Osteocyte (in vitro differentiated cells): ENCODE results near the gene HAUS3. TPM values are rescaled to one million over a fixed set of nuclear protein-coding genes. Genes with fewer than 3 reads are reported as not detected.
"Not testable (repeated sequence)": the region's sequence is repeated elsewhere in the genome, so short reads cannot be mapped to it uniquely, and the experiment has no call there.

Experiments
- DNase-seq: peaks from one replicate; pipeline ENCODE4 v3.0.0; 2021; ENCODE audit warnings: mixed read lengths; ENCODE audit not compliant: unreplicated experiment; ENCODE audit errors: extremely low spot score
- H3K27ac Mint-ChIP-seq: one replicate; pipeline ENCODE4 v1.8.0; 2021; ENCODE audit warnings: mild to moderate bottlenecking, mixed read lengths; ENCODE audit not compliant: unreplicated experiment
- H3K27me3 Mint-ChIP-seq: one replicate; pipeline ENCODE4 v1.8.0; 2021; ENCODE audit warnings: mixed read lengths; ENCODE audit not compliant: unreplicated experiment
- H3K36me3 Mint-ChIP-seq: one replicate; pipeline ENCODE4 v1.8.0; 2021; ENCODE audit warnings: mixed read lengths; ENCODE audit not compliant: unreplicated experiment
- H3K4me1 Mint-ChIP-seq: one replicate; pipeline ENCODE4 v1.8.0; 2021; ENCODE audit warnings: mixed read lengths; ENCODE audit not compliant: unreplicated experiment
- H3K4me3 Mint-ChIP-seq: one replicate; pipeline ENCODE4 v1.8.0; 2021; ENCODE audit warnings: mild to moderate bottlenecking, moderate library complexity, mixed read lengths; ENCODE audit not compliant: unreplicated experiment
- H3K9me3 Mint-ChIP-seq: one replicate; pipeline ENCODE4 v1.8.0; 2021; ENCODE audit warnings: mixed read lengths; ENCODE audit not compliant: unreplicated experiment
- CTCF ChIP-seq: fragments of 200-600 bp; sonication (generic); IDR thresholded peaks from 2 replicates; pipeline ENCODE4 v1.5.0; 2021; ENCODE audit warnings: antibody characterized with exemption, mild to moderate bottlenecking, moderate library complexity
- total RNA-seq: library from RNA; stranded (reverse); gene quantifications from 2 replicates; pipeline ENCODE4 v1.2.1, GENCODE V29; 2021

The HAUS3 gene
- total RNA-seq, 1 donor from 2014 or later: 10.2 TPM

- Mint-ChIP-seq H3K27ac (no peak overlapping the region), H3K27me3 (no peaks in the 10 kb centered on the region), H3K36me3 (peaks cover 1% of the 10 kb centered on the region), H3K4me3 (no peak overlapping the region), H3K9me3 (no peaks in the 10 kb centered on the region), H3K4me1 (no peaks in the 10 kb centered on the region)
- no peak for DNase-seq
- TF ChIP-seq CTCF: no peak
These were observed 15.7 kb downstream of the HAUS3 start for GRCh38 chr4:2226261-2226660.

GRCh38 chr4:2222838-2223237 is 19.1 kb downstream of the HAUS3 start:
- no peak for TF ChIP-seq CTCF
- Mint-ChIP-seq H3K4me3 (no peak overlapping the region), H3K27me3 (no peaks in the 10 kb centered on the region), H3K27ac (no peak overlapping the region), H3K4me1 (peaks cover 4% of the 10 kb centered on the region), H3K36me3 (peaks cover 1% of the 10 kb centered on the region), H3K9me3 (no peaks in the 10 kb centered on the region)
- no peak for DNase-seq

- H3K27ac Mint-ChIP-seq, H3K27me3 Mint-ChIP-seq, H3K4me3 Mint-ChIP-seq, H3K9me3 Mint-ChIP-seq, H3K36me3 Mint-ChIP-seq, DNase-seq, H3K4me1 Mint-ChIP-seq: not testable (repeated sequence)
These were observed 20.5 kb downstream of the HAUS3 start for GRCh38 chr4:2221378-2221777.

- peak; percentile 90 for DNase-seq
- peaks cover 1% of the 10 kb centered on the region for H3K36me3 Mint-ChIP-seq
- H3K27me3 Mint-ChIP-seq: no peaks in the 10 kb centered on the region
- H3K27ac Mint-ChIP-seq: no peak overlapping the region
- H3K9me3 Mint-ChIP-seq: no peaks in the 10 kb centered on the region
- H3K4me3 Mint-ChIP-seq: no peak overlapping the region
- peak; percentile 88 for TF ChIP-seq CTCF
- peaks cover 4% of the 10 kb centered on the region for H3K4me1 Mint-ChIP-seq
These were observed 21.8 kb downstream of the HAUS3 start for GRCh38 chr4:2220016-2220630.

GRCh38 chr4:2219233-2219760 is 22.6 kb downstream of the HAUS3 start:
- Mint-ChIP-seq H3K4me3 (no peak overlapping the region), H3K4me1 (peaks cover 4% of the 10 kb centered on the region), H3K27ac (no peak overlapping the region), H3K9me3 (no peaks in the 10 kb centered on the region), H3K27me3 (no peaks in the 10 kb centered on the region), H3K36me3 (peaks cover 1% of the 10 kb centered on the region)
- TF ChIP-seq CTCF: no peak
- no peak for DNase-seq
